Activated CD4-positive, alpha-beta T cell treated with anti-CD3 and anti-CD28 coated beads, Interleukin-2, amount 50 U/mL, for 16 hours (primary cell): ENCODE results near the gene LRRC19.

Source experiments
- DNase-seq: peaks from one replicate; pipeline ENCODE4 v3.0.0-alpha.2; 2020

LRRC19 gene

GRCh38 chr9:27005491-27005890, at the start of gene LRRC19:
LRRC19 (minus strand) TSS chr9:27005672; CDS start chr9:26999694, 5,978 bp downstream.
- DNase-seq: no peak

- DNase-seq: no peak
Observed at GRCh38 chr9:27054841-27055240, 49.4 kb upstream of the LRRC19 start.

- no peak for DNase-seq
Observed at GRCh38 chr9:27054125-27054524, 48.7 kb upstream of the LRRC19 start.

GRCh38 chr9:27053369-27054022, 48.0 kb upstream of the LRRC19 start:
- no peak for DNase-seq

- no peak for DNase-seq
Observed at GRCh38 chr9:27047136-27047535, 41.7 kb upstream of the LRRC19 start.

GRCh38 chr9:27043176-27043575, 37.7 kb upstream of the LRRC19 start:
- DNase-seq: no peak

GRCh38 chr9:27042476-27042875, 37.0 kb upstream of the LRRC19 start:
- no peak for DNase-seq

- no peak for DNase-seq
Observed at GRCh38 chr9:27041746-27042145, 36.3 kb upstream of the LRRC19 start.

GRCh38 chr9:27037499-27037898, 32.0 kb upstream of the LRRC19 start:
- no peak for DNase-seq

GRCh38 chr9:27033815-27034403, 28.4 kb upstream of the LRRC19 start:
- DNase-seq: peak; percentile 56

GRCh38 chr9:27029186-27029585, 23.7 kb upstream of the LRRC19 start:
- no peak for DNase-seq

GRCh38 chr9:27022920-27023319, 17.4 kb upstream of the LRRC19 start:
- no peak for DNase-seq

- DNase-seq: no peak
Observed at GRCh38 chr9:27019589-27019988, 14.1 kb upstream of the LRRC19 start.

- no peak for DNase-seq
Observed at GRCh38 chr9:27003426-27004077, 1.9 kb downstream of the LRRC19 start.

- no peak for DNase-seq
Observed at GRCh38 chr9:26995810-26996209, 9.7 kb downstream of the LRRC19 start.

GRCh38 chr9:26983340-26983739, 22.1 kb downstream of the LRRC19 start:
- no peak for DNase-seq

- DNase-seq: no peak
Observed at GRCh38 chr9:26975728-26976707, 29.5 kb downstream of the LRRC19 start.

- DNase-seq: no peak
Observed at GRCh38 chr9:26974927-26975326, 30.5 kb downstream of the LRRC19 start.

GRCh38 chr9:26973989-26974388, 31.5 kb downstream of the LRRC19 start:
- DNase-seq: no peak

GRCh38 chr9:26971721-26972120, 33.8 kb downstream of the LRRC19 start:
- DNase-seq: no peak

GRCh38 chr9:26956860-26957233, 48.6 kb downstream of the LRRC19 start:
- DNase-seq: no peak

- DNase-seq: peak; percentile 96
Observed at GRCh38 chr9:26955921-26956859, 49.3 kb downstream of the LRRC19 start, which contains the start of gene IFT74. IFT74 (plus strand) TSS chr9:26956412; CDS start chr9:26961968, 5,556 bp downstream.
